SIG-M5 treated with dmso at 0.1 percent for 504 hours (cell line): ENCODE measurements around the gene MAP3K6.
A peak's percentile ranks its signal among the peaks of the same experiment; 100 is the strongest.

Source experiments
- DNase-seq: peaks from one replicate; lab custom pipeline; 2025; ENCODE audit not compliant: unreplicated experiment; lab: John Stamatoyannopoulos, UW

MAP3K6 gene

DNA sequence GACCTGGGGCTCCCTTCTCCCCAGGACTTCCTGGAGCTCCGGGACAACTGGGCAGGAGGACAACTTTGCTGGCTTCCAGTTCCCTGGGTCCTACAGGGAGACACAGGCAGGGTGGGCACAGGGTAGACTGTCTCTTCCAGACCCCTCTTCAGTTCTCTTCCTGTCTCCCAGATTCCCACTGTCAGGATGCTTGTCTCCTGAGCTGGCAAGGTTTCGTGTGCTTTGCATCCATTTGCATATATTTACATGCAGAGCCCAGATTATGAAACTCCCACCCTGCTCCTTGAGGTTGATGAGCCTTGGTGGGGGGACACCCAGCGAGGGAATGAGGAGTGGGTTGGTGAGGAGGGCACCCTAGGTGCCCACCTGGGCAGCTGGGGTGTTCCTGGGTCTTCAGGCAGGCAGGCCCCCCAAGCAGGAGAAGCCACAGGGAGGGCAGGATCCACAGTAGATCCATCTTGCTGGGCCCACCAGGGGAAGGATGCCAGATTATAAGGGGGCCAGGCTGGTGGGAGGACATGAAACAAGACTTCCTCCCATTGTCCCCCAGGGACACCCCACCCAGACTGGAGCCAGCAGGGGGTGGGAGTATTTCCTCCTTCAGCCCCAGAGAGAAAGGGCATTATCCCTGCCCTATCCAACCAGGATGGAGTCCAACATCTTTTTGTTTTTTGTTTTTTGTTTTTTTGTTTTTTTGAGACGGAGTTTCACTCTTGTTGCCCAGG is 7.8 kb upstream of the MAP3K6 start, which contains the start of gene FCN3:
Gene FCN3 (minus strand): TSS at position 463 of the 725 bp plus-strand sequence. CDS start 6 bp downstream, at position 457.
- no peak for DNase-seq

- no peak for DNase-seq
Measured at GRCh38 chr1:27372808-27373690, 6.3 kb upstream of the MAP3K6 start.

DNA sequence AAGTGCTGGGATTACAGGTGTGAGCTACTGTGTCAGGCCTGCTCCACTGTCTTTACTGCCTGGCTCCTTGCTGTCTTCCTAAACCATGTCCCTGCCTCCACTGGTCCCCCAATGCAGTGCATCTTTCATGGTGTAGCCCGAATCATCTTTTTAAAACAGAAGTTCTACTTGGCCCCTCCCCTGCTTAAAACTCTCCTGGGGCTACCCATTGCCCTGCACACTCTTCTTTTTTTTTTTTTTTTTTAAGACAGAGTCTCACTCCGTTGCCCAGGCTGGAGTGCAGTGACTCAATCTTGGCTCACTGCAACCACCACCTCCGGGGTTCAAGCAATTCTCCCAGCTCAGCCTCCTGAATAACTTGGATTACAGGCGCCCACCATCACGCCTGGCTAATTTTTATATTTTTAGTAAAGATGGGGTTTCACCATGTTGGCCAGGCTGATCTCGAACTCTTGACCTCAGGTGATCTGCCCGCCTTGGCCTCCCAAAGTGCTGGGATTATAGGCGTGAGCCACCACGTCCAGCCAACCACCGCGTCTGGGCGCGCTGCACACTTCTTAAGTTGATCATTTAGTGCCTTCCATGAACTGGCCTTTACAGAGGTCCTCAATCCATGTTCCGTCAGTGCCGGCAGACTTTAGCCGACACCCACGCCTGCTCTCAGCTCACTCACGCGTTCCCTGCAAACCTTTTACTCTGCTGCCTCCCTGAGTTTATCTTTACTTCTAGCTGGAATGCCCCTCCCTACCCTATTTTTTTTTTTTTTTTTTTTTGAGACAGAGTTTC is 5.5 kb upstream of the MAP3K6 start:
- DNase-seq: no peak

GRCh38 chr1:27368869-27369582 is 2.3 kb upstream of the MAP3K6 start:
- no peak for DNase-seq

DNA sequence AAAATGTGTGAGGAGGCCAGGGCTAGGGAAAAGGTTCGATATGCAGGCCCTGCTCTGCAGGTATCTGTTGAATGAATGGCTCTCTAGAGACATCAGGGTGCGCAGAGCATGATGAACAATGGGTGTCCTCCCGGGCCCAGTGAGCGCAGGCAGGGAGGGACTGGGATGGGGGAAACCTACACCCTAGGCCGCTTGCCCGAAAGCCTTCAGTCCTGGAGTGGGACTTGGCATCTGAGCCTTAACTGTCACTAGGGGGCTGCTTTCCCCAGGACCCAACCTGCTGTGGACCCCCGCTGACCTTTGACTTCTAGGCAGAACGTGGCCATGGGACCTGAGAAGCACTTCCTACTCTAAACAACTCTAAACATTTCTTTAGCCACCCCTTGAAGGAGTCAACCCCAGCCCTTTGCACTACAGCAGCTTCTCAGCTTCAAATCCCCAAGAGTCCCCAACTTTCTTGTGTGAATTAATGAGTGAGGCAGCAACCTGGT is 444 bp upstream of the MAP3K6 start:
- DNase-seq: no peak

- DNase-seq: peak; percentile 51
Measured at GRCh38 chr1:27366113-27366410, 699 bp downstream of the MAP3K6 start.

DNA sequence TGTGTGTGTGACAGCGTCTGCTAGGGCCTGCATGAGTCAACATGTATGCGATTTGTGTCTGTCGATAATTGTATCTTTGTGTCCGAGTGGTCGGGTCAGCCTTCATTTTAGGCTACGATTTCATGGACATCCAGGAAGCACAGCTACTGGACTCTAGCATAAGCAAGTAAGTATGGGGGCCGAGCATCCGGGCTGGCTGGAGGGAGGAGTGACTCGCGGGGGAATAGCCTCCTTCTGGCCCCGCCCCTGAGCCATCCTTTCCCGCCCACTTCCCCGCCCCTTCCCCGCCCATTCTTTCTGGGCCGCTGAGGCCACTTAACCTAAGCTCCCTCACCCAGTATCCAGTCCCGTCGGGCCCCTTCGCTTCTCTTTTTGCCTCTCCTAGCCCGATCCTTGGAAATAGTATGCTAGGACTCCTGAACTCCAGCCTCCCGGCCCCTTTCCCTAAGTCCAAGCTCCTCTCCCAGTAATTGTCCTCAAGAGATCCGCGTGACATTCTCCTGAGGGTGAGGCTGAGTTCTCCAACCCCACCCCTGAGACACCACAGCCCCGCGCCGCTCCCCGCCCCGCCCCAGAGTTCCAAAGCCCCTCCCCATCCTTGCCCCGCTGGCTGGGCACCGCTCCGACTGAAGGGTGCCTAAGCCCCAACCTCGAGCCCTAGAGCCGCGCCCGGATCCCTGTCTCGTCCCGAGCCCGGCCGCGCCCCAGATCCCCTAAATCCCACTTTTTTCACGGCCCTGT is 1.2 kb downstream of the MAP3K6 start:
- peak; percentile 75 for DNase-seq

DNA sequence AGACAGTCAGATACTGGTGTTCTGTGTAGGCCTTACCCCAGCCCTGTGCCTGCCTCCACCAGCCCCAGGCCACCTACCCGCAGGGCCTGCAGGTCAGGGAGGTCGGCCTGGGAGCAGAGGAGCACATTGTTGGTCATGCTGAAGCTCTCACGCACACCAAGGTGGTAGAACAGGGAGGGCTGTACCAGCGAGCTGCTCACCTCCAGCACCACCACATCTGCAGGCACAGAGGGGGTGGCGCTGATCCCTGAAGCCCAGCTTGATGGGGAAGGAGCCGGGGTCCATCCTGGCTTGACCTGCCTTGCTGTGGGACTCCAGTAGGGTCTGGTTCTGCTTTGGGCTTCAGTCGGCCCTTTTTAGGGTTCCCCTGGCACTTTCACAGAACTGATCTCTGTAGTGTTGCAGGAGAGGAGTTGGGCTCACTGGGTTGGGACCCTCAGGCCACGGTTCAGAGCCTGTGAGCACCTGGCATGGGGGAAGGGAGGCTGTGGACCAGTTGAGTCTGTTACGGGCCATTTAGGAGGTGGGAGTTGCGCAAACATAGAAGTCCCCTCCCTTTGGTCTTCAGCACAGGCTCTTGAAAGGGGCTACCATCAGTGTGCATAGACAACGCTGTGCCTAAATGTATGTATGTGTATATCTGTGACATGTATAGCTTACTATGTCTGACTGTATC is 1.9 kb downstream of the MAP3K6 start:
- DNase-seq: peak; percentile 29

- no peak for DNase-seq
Measured at GRCh38 chr1:27363766-27364695, 2.7 kb downstream of the MAP3K6 start.

DNA sequence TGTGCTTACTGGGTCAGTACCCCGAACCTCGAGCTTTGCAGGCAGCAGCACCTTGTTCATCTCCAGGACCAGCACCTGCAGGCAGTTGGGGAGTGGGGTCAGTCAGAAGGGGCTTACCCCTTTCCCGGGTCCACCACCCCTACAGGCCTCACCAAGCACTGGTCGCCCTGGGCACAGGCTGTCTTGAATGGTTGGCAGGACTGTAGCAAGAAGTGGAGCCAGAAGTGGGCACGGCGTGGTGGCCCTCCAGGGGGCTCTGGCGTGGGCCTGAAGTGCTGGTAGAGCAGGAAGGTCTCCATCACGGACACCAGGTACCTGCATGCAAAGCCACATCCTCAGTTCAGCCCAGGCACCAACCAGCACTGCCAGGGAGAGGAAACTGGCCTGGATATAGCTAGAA is 5.2 kb downstream of the MAP3K6 start:
- no peak for DNase-seq

- no peak for DNase-seq
Measured at GRCh38 chr1:27361044-27361402, 5.7 kb downstream of the MAP3K6 start.

DNA sequence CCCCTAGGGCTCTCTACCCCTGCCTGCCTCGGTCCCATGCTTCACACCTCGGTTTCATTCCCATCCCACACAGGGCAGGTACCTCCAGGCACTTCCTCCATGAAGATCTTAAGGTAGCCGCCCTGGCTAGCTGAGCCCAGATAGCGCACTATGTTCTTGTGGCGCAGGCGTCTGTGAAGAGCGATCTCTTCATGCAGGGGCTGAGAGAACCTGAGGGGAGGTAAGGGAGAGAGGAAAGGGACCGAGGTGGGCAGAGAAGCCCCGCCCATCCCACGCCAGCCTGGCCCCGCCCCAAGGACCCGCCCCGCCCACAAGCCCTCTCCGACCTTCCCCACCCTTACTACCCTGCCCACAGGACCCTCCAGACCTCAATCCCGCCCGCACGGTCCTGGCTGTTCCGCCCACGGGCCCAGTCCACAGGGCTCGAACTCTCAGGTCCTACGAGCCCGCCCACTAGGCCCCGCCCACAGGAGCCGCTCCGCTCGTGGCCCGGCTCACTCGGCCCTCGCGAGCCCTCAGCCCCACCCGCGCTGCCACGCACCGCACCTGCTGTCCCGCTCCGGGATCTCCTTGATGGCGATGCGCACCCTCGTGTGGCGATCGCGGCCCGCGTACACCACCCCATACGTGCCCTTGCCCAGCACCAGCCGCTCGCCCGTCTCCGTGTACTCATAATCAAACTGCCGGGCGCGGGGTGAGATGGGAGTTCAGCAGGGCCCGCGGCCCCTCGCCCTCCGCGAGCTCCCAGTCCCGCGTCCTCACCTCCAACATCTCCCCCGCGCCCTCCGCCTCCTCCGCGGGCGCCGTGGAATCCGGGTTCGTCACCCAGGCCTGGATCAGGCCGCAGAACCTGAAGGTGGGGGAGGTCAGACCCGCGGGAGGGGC is 6.4 kb downstream of the MAP3K6 start:
- no peak for DNase-seq

DNA sequence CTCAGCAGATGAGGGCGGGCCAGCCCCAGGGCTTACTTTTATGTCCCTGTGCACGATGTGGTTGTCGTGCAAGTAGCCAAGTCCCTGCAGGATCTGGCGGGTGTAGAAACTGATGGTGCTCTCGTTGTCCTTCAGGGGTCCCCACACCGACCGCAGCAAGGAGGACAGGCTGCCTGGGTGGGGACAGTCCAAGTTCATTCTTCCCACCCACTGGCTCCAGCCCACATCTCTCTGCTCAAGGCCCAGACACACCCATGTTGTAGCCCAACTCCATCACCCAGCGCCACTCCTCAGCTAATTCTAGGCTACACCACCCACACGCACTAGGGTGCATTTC is 7.0 kb downstream of the MAP3K6 start:
- no peak for DNase-seq

DNA sequence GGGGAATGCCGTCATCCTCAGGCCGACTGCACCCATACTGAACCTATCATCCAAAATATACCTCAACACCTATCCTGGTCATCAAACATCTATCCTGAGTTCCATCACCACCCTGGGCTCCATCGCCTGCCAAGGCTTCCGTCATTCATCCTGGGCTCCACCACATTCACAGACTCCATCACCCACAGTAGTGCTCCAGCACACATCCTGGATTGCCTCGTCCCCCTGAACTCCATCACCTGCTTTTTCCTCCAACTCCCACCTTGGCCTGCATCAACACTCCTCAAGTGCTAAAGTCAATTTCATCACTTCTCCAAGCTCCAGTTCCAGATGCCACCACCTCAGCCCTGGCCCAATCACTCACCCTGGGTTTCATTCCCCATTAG is 7.8 kb downstream of the MAP3K6 start:
- DNase-seq: no peak

- DNase-seq: no peak
Measured at GRCh38 chr1:27358038-27358927, 8.5 kb downstream of the MAP3K6 start.

DNA sequence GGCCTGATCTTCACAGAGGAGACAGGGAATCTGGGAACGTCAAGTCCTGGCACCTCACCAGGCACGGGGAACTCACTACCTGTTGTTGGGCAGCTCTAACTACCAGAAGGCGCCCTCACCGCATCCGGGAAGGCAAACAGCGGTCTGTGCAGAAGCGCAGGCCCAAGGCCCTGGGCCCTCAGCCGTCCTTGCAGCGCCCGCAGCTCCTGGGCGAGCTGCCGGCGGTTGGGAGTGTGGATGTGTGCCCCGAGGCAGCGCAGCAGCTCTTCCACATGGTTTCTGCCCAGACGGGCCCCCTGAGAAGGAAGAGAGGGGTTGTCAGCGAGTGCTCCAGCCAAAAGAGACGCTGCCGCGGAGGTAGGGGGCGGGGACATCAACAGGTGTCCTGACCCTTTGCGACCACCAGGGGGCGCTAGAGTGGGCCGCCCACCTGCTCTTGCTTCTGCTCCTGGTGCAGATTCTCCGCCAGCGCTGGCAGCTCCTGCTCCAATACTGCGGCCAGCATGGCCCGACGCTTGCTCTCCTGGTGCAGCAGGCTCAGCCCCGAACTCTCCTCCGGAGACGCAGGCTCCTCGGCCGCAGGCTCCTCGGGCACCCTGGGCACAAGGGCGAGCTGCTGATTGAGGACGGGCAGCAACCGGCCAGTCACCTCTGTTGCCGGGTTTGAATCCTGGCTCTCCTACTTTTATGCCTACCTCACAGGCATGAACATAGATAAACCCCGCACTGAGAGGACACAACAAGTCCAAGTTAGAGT is 9.3 kb downstream of the MAP3K6 start:
- peak; percentile 18 for DNase-seq
